Ascending aorta (tissue), 2 donors: ENCODE measurements around the gene ZW10. TPM values are rescaled to one million over a fixed set of nuclear protein-coding genes. Genes with fewer than 3 reads are reported as not detected.
"Not testable (repeated sequence)": the region's sequence is repeated elsewhere in the genome, so short reads cannot be mapped to it uniquely, and the experiment has no call there.

Experiments
- DNase-seq, 2 donors: peaks; one replicate each; pipeline ENCODE4 v3.0.0-alpha.2; 2019; ENCODE audit warnings: low spot score in 2 of 2
- H3K27ac ChIP-seq, 2 donors: fragments of 200-600 bp; sonication (generic); one replicate each; pipeline ENCODE4 v1.5.1; 2016 to 2017; ENCODE audit warnings: mild to moderate bottlenecking in 1 of 2
- H3K27me3 ChIP-seq: fragments of 200-600 bp; sonication (generic); one replicate; pipeline ENCODE4 v1.5.1; 2017
- H3K36me3 ChIP-seq, 2 donors: fragments of 200-600 bp; sonication (generic); one replicate each; pipeline ENCODE4 v1.5.1; 2016
- H3K4me1 ChIP-seq, 2 donors: fragments of 200-600 bp; sonication (generic); one replicate each; pipeline ENCODE4 v1.5.1; 2016 to 2017; ENCODE audit warnings: mild to moderate bottlenecking in 1 of 2
- H3K4me3 ChIP-seq, 2 donors: fragments of 200-600 bp; sonication (generic); one replicate each; pipeline ENCODE4 v1.5.1; 2016 to 2017; ENCODE audit warnings: mild to moderate bottlenecking in 1 of 2
- H3K9me3 ChIP-seq, 2 donors: fragments of 200-600 bp; sonication (generic); one replicate each; pipeline ENCODE4 v1.5.1; 2016
- CTCF ChIP-seq, 3 experiments: fragments of 200-600 bp in 2 of 3; fragments of 450-650 bp in 1 of 3; sonication (generic) in 2 of 3; IDR thresholded peaks; one replicate each; pipeline ENCODE4 v1.5.1; 2016 to 2019; ENCODE audit warnings: antibody characterized with exemption in 3 of 3, mild to moderate bottlenecking in 1 of 3, moderate library complexity in 1 of 3
- intact Hi-C: fragments of 100-400 bp; cut with DNase I; formaldehyde crosslinking; loops from one replicate; pipeline ENCODE4 v1.15.1; 2023
- total RNA-seq: library from RNA; depleted of rRNA; stranded (reverse); fragments of >200 nt; gene quantifications from one replicate; pipeline ENCODE4 v1.1.0, GENCODE V29; 2016

The ZW10 gene
- total RNA-seq, 1 donor from 2014 or later, result 12.3 TPM

DNA sequence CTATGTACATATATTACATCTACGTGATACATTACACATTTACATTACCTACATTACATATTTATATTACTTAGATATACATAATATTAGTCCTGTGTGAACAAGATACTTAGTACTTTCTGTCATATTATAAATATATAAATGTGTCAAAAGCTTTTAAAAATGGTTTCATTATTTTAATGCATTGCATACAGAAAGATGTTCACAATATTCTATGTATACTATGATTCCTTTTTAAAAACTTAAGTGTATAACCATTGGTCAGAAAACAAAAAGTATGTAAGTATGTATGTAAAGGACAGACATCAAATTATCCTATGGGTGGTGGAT lies 647 bp upstream of the ZW10 start:
- intact Hi-C loops, result loop anchor here (5.0 to 10.0 kb wide), 2 partner anchors 1479 to 1728 kb away; partner anchors contain the start of gene CADM1

GRCh38 chr11:113773092-113773415 lies 438 bp downstream of the ZW10 start:
- Histone ChIP-seq H3K9me3 (no peaks in the 10 kb centered on the region), H3K4me1 (peaks cover 0 to 12% of the 10 kb centered on the region in 2 donors), H3K27ac (peak overlapping the region; percentile 84 to 85), H3K4me3 (peak overlapping the region; percentile 89 to 96), H3K27me3 (no peaks in the 10 kb centered on the region), H3K36me3 (peaks cover 4 to 14% of the 10 kb centered on the region in 2 donors)
- DNase-seq, result no peak
- intact Hi-C loops, result loop anchor here (1.0 to 10.0 kb wide), 5 partner anchors 23 to 1729 kb away; partner anchors contain the start of genes CADM1, TTC12 and USP28
- no peak for TF ChIP-seq CTCF (IDR thresholded peaks at IDR 0.05)

More for the DNA sequence above, 647 bp upstream of the ZW10 start:
- Histone ChIP-seq H3K36me3 (peaks cover 0 to 5% of the 10 kb centered on the region in 2 donors), H3K27ac (peak overlapping the region; percentile 84 to 85), H3K4me1 (peaks cover 0 to 15% of the 10 kb centered on the region in 2 donors), H3K27me3 (no peaks in the 10 kb centered on the region), H3K4me3 (peak overlapping the region; percentile 89 to 96), H3K9me3 (no peaks in the 10 kb centered on the region)
- TF ChIP-seq CTCF (IDR thresholded peaks at IDR 0.05), result no peak
- DNase-seq, result no peak

GRCh38 chr11:113771964-113772363 lies 1.5 kb downstream of the ZW10 start:
- no peak for DNase-seq
- Histone ChIP-seq H3K36me3 (peaks cover 11 to 24% of the 10 kb centered on the region in 2 donors), H3K4me3 (peak overlapping the region in 1 of 2 donors; percentile 89), H3K4me1 (peaks cover 0 to 12% of the 10 kb centered on the region in 2 donors), H3K27me3 (no peaks in the 10 kb centered on the region), H3K9me3 (no peaks in the 10 kb centered on the region), H3K27ac (no peak overlapping the region)
- intact Hi-C loops, result loop anchor here (2.0 to 10.0 kb wide), 3 partner anchors 103 to 1730 kb away; partner anchors contain the start of genes CADM1 and USP28
- no peak for TF ChIP-seq CTCF (IDR thresholded peaks at IDR 0.05)

- Histone ChIP-seq H3K36me3 (peaks cover 18 to 40% of the 10 kb centered on the region in 2 donors), H3K27ac (no peak overlapping the region), H3K4me1 (no peaks in the 10 kb centered on the region), H3K27me3 (no peaks in the 10 kb centered on the region), H3K4me3 (no peak overlapping the region), H3K9me3 (no peaks in the 10 kb centered on the region)
- no peak for DNase-seq
- intact Hi-C loops, result no loop called here
- no peak for TF ChIP-seq CTCF (IDR thresholded peaks at IDR 0.05)
Observed at GRCh38 chr11:113764527-113765219, 8.8 kb downstream of the ZW10 start.

GRCh38 chr11:113763040-113763439 lies 10.5 kb downstream of the ZW10 start:
- H3K4me1 ChIP-seq, H3K9me3 ChIP-seq, intact Hi-C loops, H3K27ac ChIP-seq, H3K4me3 ChIP-seq, H3K27me3 ChIP-seq, DNase-seq: not testable (repeated sequence)
- H3K36me3 ChIP-seq, result peaks cover 27 to 46% of the 10 kb centered on the region in 2 donors

DNA sequence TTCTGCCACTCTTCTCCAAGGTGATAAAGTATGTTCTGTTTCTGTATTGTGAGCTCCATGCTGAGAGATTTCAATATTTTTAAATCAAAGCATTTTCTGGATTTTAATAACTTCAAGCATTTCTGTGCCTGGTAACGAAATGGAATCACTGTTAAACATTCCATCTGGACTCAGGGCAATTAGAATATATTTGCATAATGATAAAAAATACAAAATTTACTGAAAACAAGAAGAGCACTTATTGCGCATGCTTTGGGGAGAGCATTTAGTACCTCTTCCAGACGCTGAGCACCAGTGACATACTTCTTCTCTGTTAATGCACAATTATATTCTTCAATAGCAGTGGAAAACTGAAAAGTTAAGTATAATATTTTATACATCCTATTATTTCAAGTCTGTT lies 13.3 kb downstream of the ZW10 start:
- intact Hi-C loops, result no loop called here
- Histone ChIP-seq H3K4me3 (no peak overlapping the region), H3K9me3 (no peaks in the 10 kb centered on the region), H3K27ac (no peak overlapping the region), H3K36me3 (peaks cover 24 to 58% of the 10 kb centered on the region in 2 donors), H3K4me1 (no peaks in the 10 kb centered on the region), H3K27me3 (no peaks in the 10 kb centered on the region)
- TF ChIP-seq CTCF (IDR thresholded peaks at IDR 0.05), result no peak
- no peak for DNase-seq
